PFSK-1 (cell line): ENCODE results near the gene IFNGR2.

Experiments
- POLR2AphosphoS5 ChIP-seq: IDR thresholded peaks from 2 replicates; pipeline ENCODE4 v1.6.1; 2012; ENCODE audit warnings: low read depth, mild to moderate bottlenecking, control low read depth, low read length, moderate library complexity
- SIN3A ChIP-seq: IDR thresholded peaks from 2 replicates; pipeline ENCODE4 v1.6.1; 2012; ENCODE audit warnings: mild to moderate bottlenecking, low read length, moderate library complexity, borderline replicate concordance; ENCODE audit not compliant: insufficient read depth

DNA sequence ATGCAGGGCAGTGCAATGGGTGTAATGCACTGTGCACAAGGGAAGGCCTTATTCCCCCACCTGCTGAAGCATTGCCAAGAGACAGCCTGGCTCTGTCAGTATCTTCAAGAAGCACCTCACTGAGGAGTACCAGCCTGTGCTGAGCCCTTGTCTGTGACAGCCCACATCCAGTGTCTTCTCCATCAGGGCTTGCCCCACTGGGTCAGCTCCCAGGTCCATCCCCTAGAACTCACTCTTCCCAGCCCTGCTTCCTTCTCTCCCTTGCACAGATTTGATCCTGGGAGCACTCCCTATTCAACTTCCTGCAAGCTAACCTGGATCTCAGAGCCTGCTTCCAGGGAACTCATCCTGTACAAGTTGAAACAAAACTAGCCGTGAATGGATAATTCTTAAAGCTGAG lies 33.6 kb upstream of the IFNGR2 start:
- no peak for TF ChIP-seq POLR2AphosphoS5
- TF ChIP-seq SIN3A = no peak
